Heart left ventricle (tissue), 13 donors: ENCODE results near the gene OLIG2.

Source experiments
- POLR2A ChIP-seq, 2 donors: fragments of 450-650 bp; IDR thresholded peaks; one replicate each; pipeline ENCODE4 v1.6.1; 2017; ENCODE audit warnings: antibody characterized with exemption in 2 of 2, mild to moderate bottlenecking in 2 of 2, moderate library complexity in 2 of 2
- TF ChIP-seq, protein P1 (sequence below), 12 donors: fragments of 200-600 bp; sonication (generic) in 4 of 12; IDR thresholded peaks; one replicate each; pipeline versions ENCODE4 v1.5.0 to v1.8.0; 2018 to 2022; ENCODE audit warnings: antibody characterized with exemption in 12 of 12, mild to moderate bottlenecking in 5 of 12
- donor health status: ischemic (EF 13 %, LVEDD 7.1; RV severe dilation, severe dysfunction).
- donor health status: DM: no; HTN: yes; CAD: no.
- donor health status: DM: no; HTN: no; CAD: no.
- donor health status: ischemic (EF 25% LVEDD 6.9; RV normal size, moderate dysfunction).
- donor health status: ischemic (EF 25% LVEDD 5.7; RV mildly dilated, moderate dysfunction).
- donor health status: ischemic (EF 35%, LVEDD 5.7; RV mildly dilated, moderate dysfunction).
- donor health status: nonischemic (EF 11% LVEDD 7.7; RV severe dilation, severe dysfunction).
- donor health status: DM: yes; HTN: yes; CAD: no.
- donor health status: PGD.
- donor health status: ischemic (EF 29% LVEDD 5.4; RV normal size, mild dysfunction).
- donor health status: nonischemic (EF 23%, LVEDD 6.1; RV moderate dilation, normal function).

DNA sequence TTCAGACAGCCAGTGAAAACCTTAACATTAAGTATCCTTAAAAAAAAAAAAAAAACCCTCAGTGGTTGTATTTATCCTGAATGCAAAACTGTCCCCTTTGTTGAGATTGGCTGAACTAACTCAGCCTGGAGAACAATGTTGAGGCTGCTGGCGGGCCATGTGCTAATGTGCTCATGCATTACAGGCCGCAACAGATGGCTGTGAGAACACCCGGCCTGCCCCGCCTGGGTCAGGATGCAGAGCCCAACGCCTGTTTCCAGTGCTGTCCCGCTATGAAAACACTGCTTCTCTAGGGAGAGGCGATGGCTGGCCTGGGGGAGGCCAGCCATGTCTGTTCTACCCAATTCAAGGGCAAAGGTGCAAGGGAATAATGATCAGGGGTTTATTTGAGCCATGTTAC is 13.8 kb downstream of the OLIG2 start:
- TF ChIP-seq, protein P1, sequence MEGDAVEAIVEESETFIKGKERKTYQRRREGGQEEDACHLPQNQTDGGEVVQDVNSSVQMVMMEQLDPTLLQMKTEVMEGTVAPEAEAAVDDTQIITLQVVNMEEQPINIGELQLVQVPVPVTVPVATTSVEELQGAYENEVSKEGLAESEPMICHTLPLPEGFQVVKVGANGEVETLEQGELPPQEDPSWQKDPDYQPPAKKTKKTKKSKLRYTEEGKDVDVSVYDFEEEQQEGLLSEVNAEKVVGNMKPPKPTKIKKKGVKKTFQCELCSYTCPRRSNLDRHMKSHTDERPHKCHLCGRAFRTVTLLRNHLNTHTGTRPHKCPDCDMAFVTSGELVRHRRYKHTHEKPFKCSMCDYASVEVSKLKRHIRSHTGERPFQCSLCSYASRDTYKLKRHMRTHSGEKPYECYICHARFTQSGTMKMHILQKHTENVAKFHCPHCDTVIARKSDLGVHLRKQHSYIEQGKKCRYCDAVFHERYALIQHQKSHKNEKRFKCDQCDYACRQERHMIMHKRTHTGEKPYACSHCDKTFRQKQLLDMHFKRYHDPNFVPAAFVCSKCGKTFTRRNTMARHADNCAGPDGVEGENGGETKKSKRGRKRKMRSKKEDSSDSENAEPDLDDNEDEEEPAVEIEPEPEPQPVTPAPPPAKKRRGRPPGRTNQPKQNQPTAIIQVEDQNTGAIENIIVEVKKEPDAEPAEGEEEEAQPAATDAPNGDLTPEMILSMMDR (IDR thresholded peaks at IDR 0.05): no peak
- TF ChIP-seq POLR2A (IDR thresholded peaks at IDR 0.05): no peak
